K562 (cell line): Measurements from ENCODE around the gene RFESD. TPM values are rescaled to one million over a fixed set of nuclear protein-coding genes. Genes with fewer than 3 reads are reported as not detected.

ENCODE experiments used
- ATAC-seq: fragments of 200-7000 bp; cut with Tn5 transposase; 3 replicates; pipeline ENCODE4 v1.9.1; 2020; ENCODE audit warnings: moderate library complexity
- BruUV-seq: library from RNA; stranded (reverse); fragments of 400-500 nt; replicated peaks from 2 replicates; lab custom pipeline; 2021; lab: Mats Ljungman, UMichigan
- CTCF ChIA-PET: fragments of 300-600 bp; formaldehyde crosslinking; extraction: SDS; loops from one replicate; lab custom pipeline; 2021; ENCODE audit warnings: low intra/inter-chr PET ratio; lab: Yijun Ruan, JAX
- POLR2A ChIA-PET: fragments of 300-600, 350-650 bp; sonication (Branson Sonifier 250); formaldehyde crosslinking; extraction: SDS; loops from one replicate; lab custom pipeline; 2021; ENCODE audit warnings: antibody characterized with exemption, inconsistent platforms; lab: Yijun Ruan, JAX
- DNase-seq, 4 experiments: peaks; one replicate each; pipeline versions ENCODE4 v3.0.0 to v3.0.0-alpha.2; 2011 to 2018; ENCODE audit warnings: low spot score in 3 of 4, mixed read lengths in 3 of 4; ENCODE audit errors: extremely low read depth in 1 of 4
- FAIRE-seq: peaks from 2 replicates; lab custom pipeline; 2011; peaks lifted over from hg19 to GRCh38; lab: Jason Lieb, UNC
- H2AFZ ChIP-seq: 2 replicates; pipeline ENCODE4 v1.6.0; 2011; ENCODE audit warnings: low read depth, low read length, control low read depth, inconsistent platforms
- H3K27ac ChIP-seq: fragments of 200-600 bp; 3 replicates; pipeline ENCODE4 v1.8.0; 2011; ENCODE audit warnings: low read depth, mild to moderate bottlenecking, control low read depth, inconsistent platforms, low read length, moderate library complexity, mixed read lengths; ENCODE audit errors: extremely low read depth
- H3K27me3 ChIP-seq, 2 experiments: fragments of 300-600 bp in 1 of 2; 2 replicates in 1 of 2; 3 replicates in 1 of 2; pipeline versions ENCODE4 v1.6.0 to v1.8.0; 2011; ENCODE audit warnings: inconsistent platforms in 2 of 2, low read length in 2 of 2, mild to moderate bottlenecking in 1 of 2, mixed read lengths in 1 of 2, moderate library complexity in 1 of 2; ENCODE audit not compliant: control insufficient read depth in 2 of 2, insufficient read depth in 2 of 2
- H3K36me3 ChIP-seq: fragments of 300-600 bp; 3 replicates; pipeline ENCODE4 v1.8.0; 2011; ENCODE audit warnings: mild to moderate bottlenecking, low read length, inconsistent platforms; ENCODE audit not compliant: control insufficient read depth, insufficient read depth
- H3K4me1 ChIP-seq, 2 experiments: fragments of 200-600 bp in 1 of 2; replicated peaks in 1 of 2; 2 replicates in 1 of 2; 3 replicates in 1 of 2; pipeline versions ENCODE4 v1.5.1 to v1.8.0; 2011; ENCODE audit warnings: inconsistent platforms in 2 of 2, low read length in 2 of 2, mild to moderate bottlenecking in 1 of 2, mixed read lengths in 1 of 2, moderate library complexity in 1 of 2; ENCODE audit not compliant: control insufficient read depth in 2 of 2, insufficient read depth in 2 of 2
- H3K4me2 ChIP-seq: 2 replicates; pipeline ENCODE4 v1.6.1; 2011; ENCODE audit warnings: low read length, control low read depth, inconsistent platforms, mixed read lengths; ENCODE audit not compliant: insufficient read depth
- H3K4me3 ChIP-seq: fragments of 200-600 bp; sonication (generic), shearing (Covaris generic); 2 replicates; pipeline ENCODE4 v1.5.1; 2016; ENCODE audit warnings: control low read depth, inconsistent platforms
- H3K79me2 ChIP-seq: fragments of 200-600 bp; 3 replicates; pipeline ENCODE4 v1.8.0; 2011; ENCODE audit warnings: low read length, inconsistent platforms; ENCODE audit not compliant: control insufficient read depth, insufficient read depth
- H3K9ac ChIP-seq, 2 experiments: 2 replicates each; pipeline versions ENCODE4 v1.6.0 to v1.6.1; 2011; ENCODE audit warnings: low read depth in 2 of 2, low read length in 2 of 2, control low read depth in 1 of 2, inconsistent platforms in 1 of 2, mild to moderate bottlenecking in 1 of 2, mixed read lengths in 1 of 2; ENCODE audit not compliant: insufficient read depth in 1 of 2
- H3K9me1 ChIP-seq: one replicate; pipeline ENCODE4 v1.6.0; 2011; ENCODE audit warnings: inconsistent platforms, mild to moderate bottlenecking, low read length, moderate library complexity; ENCODE audit not compliant: control insufficient read depth, insufficient read depth
- H3K9me3 ChIP-seq: replicated peaks from 2 replicates; pipeline ENCODE4 v1.5.1; 2011; ENCODE audit warnings: low read depth, low read length, inconsistent platforms; ENCODE audit not compliant: control insufficient read depth, insufficient read depth
- H4K20me1 ChIP-seq: replicated peaks from 2 replicates; pipeline ENCODE4 v1.6.1; 2011; ENCODE audit warnings: low read length, inconsistent platforms, mixed read lengths; ENCODE audit not compliant: control insufficient read depth, insufficient read depth
- ELF1 ChIP-seq: fragments of 200-800 bp; sonication (Bioruptor generic); IDR thresholded peaks from 2 replicates; pipeline ENCODE4 v1.6.1; 2016; ENCODE audit warnings: missing genetic modification characterization, missing compliant biosample characterization
- MAFK ChIP-seq: IDR thresholded peaks from 2 replicates; pipeline ENCODE4 v1.6.1; 2011; ENCODE audit warnings: low read length, improper control_type of control experiment
- PRDM10 ChIP-seq: fragments of 450-650 bp; IDR thresholded peaks from 2 replicates; pipeline ENCODE4 v1.6.1; 2018; ENCODE audit not compliant: partially characterized antibody
- RFX7 ChIP-seq: fragments of 250-450 bp; sonication (Bioruptor Pico); IDR thresholded peaks from 2 replicates; pipeline ENCODE4 v1.5.1; 2021; ENCODE audit warnings: mild to moderate bottlenecking
- TSC22D4 ChIP-seq: fragments of 450-650 bp; IDR thresholded peaks from 2 replicates; pipeline ENCODE4 v1.6.1; 2016; ENCODE audit warnings: missing genetic modification characterization, missing biosample characterization, control low read depth
- ZNF717 ChIP-seq: fragments of 250-450 bp; sonication (Bioruptor Pico); IDR thresholded peaks from 2 replicates; pipeline ENCODE4 v1.5.0; 2021
- ZNF766 ChIP-seq: fragments of 200-800 bp; sonication (Bioruptor generic); conservative IDR thresholded peaks from 2 replicates; pipeline ENCODE4 v1.6.1; 2016; ENCODE audit warnings: missing genetic modification characterization, missing compliant biosample characterization
- WGBS: fragments of 100-300 bp; shearing (Covaris generic); methylation state at CpG from one replicate; pipeline ENCODE4 v1.1.6; 2016; ENCODE audit warnings: low coverage, mixed read lengths; ENCODE audit not compliant: insufficient coverage; ENCODE audit errors: missing lambda C conversion rate; 5-methylcytosine and 5-hydroxymethylcytosine counted together
- in situ Hi-C: fragments of 300-500 bp; cut with MboI; formaldehyde crosslinking; loops from 4 replicates; pipeline ENCODE4 v1.15.0; 2018; ENCODE audit warnings: inconsistent platforms, mixed read lengths
- intact Hi-C: fragments of 100-400 bp; cut with micrococcal nuclease; formaldehyde crosslinking; loops from 2 replicates; pipeline ENCODE4 v1.14.2; 2022
- polyA plus RNA-seq, 8 experiments: library from polyadenylated mRNA; depleted of rRNA in 4 of 8; stranded (reverse) in 5 of 8; unstranded in 3 of 8; fragments of >200 nt; fragmentation: Nextera tagmentation in 2 of 8; fragmentation: Illumina TruSeq in 1 of 8; extraction: Ambion mirVana in 2 of 8; extraction: Trizol in 1 of 8; gene quantifications; 2 replicates each; pipeline versions ENCODE4 v1.2.1 to v1.2.3, GENCODE V29; 2011 to 2014; ENCODE audit warnings: inconsistent platforms in 1 of 8, missing spikeins in 1 of 8
- total RNA-seq, 7 experiments: library from RNA; depleted of rRNA in 6 of 7; stranded (reverse); fragments of >200 nt in 6 of 7; fragmentation: Illumina TruSeq in 2 of 7; extraction: Trizol in 2 of 7; gene quantifications; 2 replicates each; pipeline versions ENCODE4 v1.2.1 to v1.2.3, GENCODE V29; 2011 to 2021; ENCODE audit warnings: low replicate concordance in 1 of 7

Gene RFESD
- total and polyA plus RNA-seq, 9 of the 15 experiments (the other 6 are each of a cell fraction or from before 2014, with no cell fraction given): 62.3 to 600 (median 140) TPM

- no peaks in the 10 kb centered on the region for H4K20me1 ChIP-seq
- 37% methylated on average over 4 of the region's 4 CpGs for WGBS
- DNase-seq: peak in 1 of 4 experiments; percentile 42
- BruUV-seq: no TSS peak
- H3K4me3 ChIP-seq: no peak overlapping the region
- peaks cover 3 to 26% of the 10 kb centered on the region in 2 experiments; a peak in 4 of 5 replicates for H3K4me1 ChIP-seq
- no peak overlapping the region for H3K4me2 ChIP-seq
- H3K27ac ChIP-seq: 0 out of 3 replicates have a peak overlapping the region, but pooled peaks have one; percentile 24
- ATAC-seq: 0 out of 3 replicates have a peak, but pooled peaks have one; percentile 2
- peak overlapping the region in 1 of 2 experiments; percentile 33; a peak in 2 of 4 replicates for H3K9ac ChIP-seq
- intact Hi-C loops: no loop called here
- no peaks in the 10 kb centered on the region for H3K79me2 ChIP-seq
- in situ Hi-C loops: loop anchor here (5.0 kb wide), 1 partner anchor 60 kb away; no protein-coding TSS in a partner anchor
- no peaks in the 10 kb centered on the region for H3K9me3 ChIP-seq
- no peaks in the 10 kb centered on the region for H3K27me3 ChIP-seq
- no peak for FAIRE-seq
- POLR2A ChIA-PET: interaction anchor here (0.7 to 3.1 kb wide), 7 partner anchors 8 to 75 kb away, joined by 3 to 18 read pairs (median 3); no protein-coding TSS in a partner anchor
- CTCF ChIA-PET: interaction anchor here (1.6 kb wide), 1 partner anchor 176 kb away, joined by 3 read pairs; no protein-coding TSS in a partner anchor
- no peaks in the 10 kb centered on the region for H3K9me1 ChIP-seq
- no peak for TF ChIP-seq ZNF717 (CRISPR knock-in tag)
- peak; percentile 29; the same call in 1 of the 2 replicates for TF ChIP-seq ELF1 (tag)
- TF ChIP-seq, all 486 proteins: peak for 1
- no peaks in the 10 kb centered on the region; the same call in 2 of the 3 replicates for H3K36me3 ChIP-seq
- peak overlapping the region; percentile 71 for H2AFZ ChIP-seq
Observed at GRCh38 chr5:95667061-95667618, 20.6 kb downstream of the RFESD start.

GRCh38 chr5:95667678-95668077, 21.1 kb downstream of the RFESD start:
- no peak overlapping the region for H3K4me2 ChIP-seq
- H4K20me1 ChIP-seq: no peaks in the 10 kb centered on the region
- ChIA-PET POLR2A (interaction anchor here (0.7 to 3.1 kb wide), 7 partner anchors 8 to 67 kb away, joined by 3 to 18 read pairs (median 3); no protein-coding TSS in a partner anchor), CTCF (no interaction called here)
- intact Hi-C loops: no loop called here
- no peak overlapping the region for H3K27ac ChIP-seq
- no peak overlapping the region for H3K4me3 ChIP-seq
- no peaks in the 10 kb centered on the region for H3K9me3 ChIP-seq
- no peaks in the 10 kb centered on the region for H3K9me1 ChIP-seq
- H3K9ac ChIP-seq: peak overlapping the region in 1 of 2 experiments; percentile 33; a peak in 2 of 4 replicates
- no TSS peak for BruUV-seq
- DNase-seq: no peak
- H3K36me3 ChIP-seq: no peaks in the 10 kb centered on the region; the same call in 2 of the 3 replicates
- in situ Hi-C loops: loop anchor here (5.0 kb wide), 1 partner anchor 60 kb away; no protein-coding TSS in a partner anchor
- TF ChIP-seq MAFK (no peak), ZNF766 (CRISPR knock-in tag) (0 out of 2 replicates have a peak, but pooled peaks have one; percentile 59), TSC22D4 (tag) (no peak), PRDM10 (peak; percentile 88), RFX7 (CRISPR knock-in tag) (no peak)
- H3K79me2 ChIP-seq: no peaks in the 10 kb centered on the region
- H2AFZ ChIP-seq: peak overlapping the region; percentile 71
- no peak for FAIRE-seq
- H3K27me3 ChIP-seq: no peaks in the 10 kb centered on the region
- peaks cover 3 to 29% of the 10 kb centered on the region in 2 experiments; a peak in 4 of 5 replicates for H3K4me1 ChIP-seq
- ATAC-seq: no peak
